ENCODE data around the gene CDHR3. TPM values are rescaled to one million over a fixed set of nuclear protein-coding genes. Genes with fewer than 3 reads are reported as not detected.
A peak's percentile ranks its signal among the peaks of the same experiment; 100 is the strongest.

CDHR3 gene
- total and polyA plus RNA-seq, 10 of the 15 experiments (the other 5 are each of a cell fraction or from before 2014, with no cell fraction given): 0.06 to 0.11 TPM; not detected in 8

DNA sequence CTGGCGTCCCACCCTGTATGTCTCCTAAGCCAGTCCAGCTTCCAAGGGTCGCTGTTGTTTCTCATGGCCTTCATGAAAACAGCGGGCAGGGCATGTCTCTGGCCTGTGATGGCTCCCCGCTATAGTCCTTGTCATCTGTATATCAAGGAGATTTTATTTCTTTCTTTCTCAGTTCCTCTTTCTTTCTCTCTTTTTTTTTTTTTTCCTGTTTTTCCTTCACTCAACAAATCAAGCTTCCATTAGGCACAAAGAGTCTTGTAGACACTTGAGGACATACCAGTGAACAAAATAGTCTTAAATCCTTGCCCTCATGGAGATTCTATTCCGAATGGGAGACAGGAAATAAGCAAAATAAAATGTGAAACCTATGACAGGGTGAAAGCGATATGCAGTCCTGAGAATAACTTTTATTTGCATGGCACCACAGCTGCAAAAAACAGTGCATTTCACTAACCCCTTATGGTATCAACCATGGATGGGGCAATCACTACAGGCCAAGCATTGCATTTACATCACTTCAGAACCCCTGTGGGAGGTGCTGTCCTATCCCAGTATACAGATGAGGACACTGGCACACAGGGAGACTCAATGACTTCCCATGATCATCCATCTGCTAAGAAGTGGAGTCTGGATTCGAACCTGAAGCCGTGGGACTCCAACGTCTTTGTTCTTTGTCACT, 98.4 kb downstream of the CDHR3 start (continued):
- 0 out of 2 replicates have a peak, but pooled peaks have one; percentile 32 for TF ChIP-seq NBN (IDR thresholded peaks at IDR 0.05)
- TF ChIP-seq, protein P1, sequence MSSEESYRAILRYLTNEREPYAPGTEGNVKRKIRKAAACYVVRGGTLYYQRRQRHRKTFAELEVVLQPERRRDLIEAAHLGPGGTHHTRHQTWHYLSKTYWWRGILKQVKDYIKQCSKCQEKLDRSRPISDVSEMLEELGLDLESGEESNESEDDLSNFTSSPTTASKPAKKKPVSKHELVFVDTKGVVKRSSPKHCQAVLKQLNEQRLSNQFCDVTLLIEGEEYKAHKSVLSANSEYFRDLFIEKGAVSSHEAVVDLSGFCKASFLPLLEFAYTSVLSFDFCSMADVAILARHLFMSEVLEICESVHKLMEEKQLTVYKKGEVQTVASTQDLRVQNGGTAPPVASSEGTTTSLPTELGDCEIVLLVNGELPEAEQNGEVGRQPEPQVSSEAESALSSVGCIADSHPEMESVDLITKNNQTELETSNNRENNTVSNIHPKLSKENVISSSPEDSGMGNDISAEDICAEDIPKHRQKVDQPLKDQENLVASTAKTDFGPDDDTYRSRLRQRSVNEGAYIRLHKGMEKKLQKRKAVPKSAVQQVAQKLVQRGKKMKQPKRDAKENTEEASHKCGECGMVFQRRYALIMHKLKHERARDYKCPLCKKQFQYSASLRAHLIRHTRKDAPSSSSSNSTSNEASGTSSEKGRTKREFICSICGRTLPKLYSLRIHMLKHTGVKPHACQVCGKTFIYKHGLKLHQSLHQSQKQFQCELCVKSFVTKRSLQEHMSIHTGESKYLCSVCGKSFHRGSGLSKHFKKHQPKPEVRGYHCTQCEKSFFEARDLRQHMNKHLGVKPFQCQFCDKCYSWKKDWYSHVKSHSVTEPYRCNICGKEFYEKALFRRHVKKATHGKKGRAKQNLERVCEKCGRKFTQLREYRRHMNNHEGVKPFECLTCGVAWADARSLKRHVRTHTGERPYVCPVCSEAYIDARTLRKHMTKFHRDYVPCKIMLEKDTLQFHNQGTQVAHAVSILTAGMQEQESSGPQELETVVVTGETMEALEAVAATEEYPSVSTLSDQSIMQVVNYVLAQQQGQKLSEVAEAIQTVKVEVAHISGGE (CRISPR knock-in tag; IDR thresholded peaks at IDR 0.05): no peak

DNA sequence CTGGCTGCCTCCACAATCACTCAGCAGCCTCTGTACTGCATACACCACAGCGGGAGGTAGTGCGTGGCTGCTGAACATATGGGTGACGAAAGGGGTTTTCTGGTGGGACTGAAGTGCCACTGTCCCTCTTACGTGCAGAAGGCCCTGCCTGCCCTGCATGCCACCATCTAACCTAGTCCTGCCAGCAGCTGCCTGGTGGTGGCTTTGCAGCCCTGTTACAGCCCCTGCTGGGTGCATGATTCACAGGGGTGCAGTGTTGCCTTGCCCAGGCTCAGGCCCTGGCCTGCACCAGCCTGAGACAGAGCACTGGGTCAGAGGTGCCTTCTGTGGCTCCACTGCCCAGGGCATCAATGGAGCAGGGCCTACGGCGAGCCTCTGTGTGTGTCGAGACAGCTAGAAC, 98.9 kb downstream of the CDHR3 start:
- no peaks in the 10 kb centered on the region for H3K36me3 ChIP-seq (ENCODE audit: control insufficient read depth in 2 of 2, insufficient read depth in 2 of 2, low read length in 1 of 2)
- H2AFZ ChIP-seq (ENCODE audit: control insufficient read depth, low read depth, low read length): peak overlapping the region; percentile 55
- BruUV-seq (replicated peaks): no TSS peak
- no peak for DNase-seq (ENCODE audit: low read depth, low spot score)
- ChIA-PET SMC1A (ENCODE audit: uncharacterized antibody, unreplicated experiment) (interaction anchor here (0.6 to 8.8 kb wide), 3 partner anchors 11 to 92 kb away, joined by 7 to 223 read pairs (median 164); no protein-coding TSS in a partner anchor), RAD21 (ENCODE audit: unreplicated experiment) (interaction anchor here (1.1 to 6.0 kb wide), 3 partner anchors 12 to 88 kb away, joined by 3 to 118 read pairs (median 4); no protein-coding TSS in a partner anchor), CTCF (interaction anchor here (0.6 to 9.2 kb wide), 3 partner anchors 10 to 494 kb away, joined by 3 to 288 read pairs (median 11); no protein-coding TSS in a partner anchor), POLR2A (interaction anchor here (0.6 to 6.2 kb wide), 6 partner anchors 10 to 307 kb away, joined by 3 to 47 read pairs (median 3); partner anchors contain the start of gene SYPL1)
- no peaks in the 10 kb centered on the region for H3K27me3 ChIP-seq (replicated peaks in 1 of 2; ENCODE audit: control insufficient read depth in 2 of 2, insufficient read depth in 2 of 2, low read length in 1 of 2)
- 63% methylated on average over 7 of the region's 7 CpGs for WGBS (ENCODE audit: insufficient coverage, insufficient replicate concordance, low lambda C conversion rate, missing lambda C conversion rate)
- H3K4me2 ChIP-seq (ENCODE audit: control insufficient read depth, insufficient read depth): peak overlapping the region; percentile 86
- H3K9me3 ChIP-seq (replicated peaks; ENCODE audit: control insufficient read depth, insufficient read depth, low read length): peaks cover 18% of the 10 kb centered on the region; the same call in 2 of the 3 replicates
- peak overlapping the region; percentile 27; the same call in 1 of the 2 replicates for H3K4me3 ChIP-seq
- H3K9ac ChIP-seq (ENCODE audit: control insufficient read depth, insufficient read depth, low read length): peak overlapping the region; percentile 49
- H3K27ac ChIP-seq (ENCODE audit: control insufficient read depth, insufficient read depth): peak overlapping the region; percentile 91
- no peak for FAIRE-seq
- in situ Hi-C loops (cut with MboI): no loop called here
- H3K4me1 ChIP-seq (ENCODE audit: control insufficient read depth, insufficient read depth, low read length): peaks cover 74% of the 10 kb centered on the region
- H3K79me2 ChIP-seq (ENCODE audit: control insufficient read depth, insufficient read depth, low read length): no peaks in the 10 kb centered on the region
- intact Hi-C loops (cut with micrococcal nuclease; ENCODE audit: unreplicated experiment): loop anchor here (1.0 kb wide), 1 partner anchor 9 kb away; no protein-coding TSS in a partner anchor
- H4K20me1 ChIP-seq (ENCODE audit: control insufficient read depth, insufficient read depth): no peaks in the 10 kb centered on the region
- peak; percentile 7 for ATAC-seq
- peak; percentile 22 for TF ChIP-seq HDAC6 (IDR thresholded peaks at IDR 0.05; ENCODE audit: unreplicated experiment)
- TF ChIP-seq CEBPB (IDR thresholded peaks at IDR 0.05; ENCODE audit: borderline replicate concordance in 1 of 2, low read depth in 2 of 2, low read length in 2 of 2): no peak
- no peak for TF ChIP-seq SIN3A (IDR thresholded peaks at IDR 0.05; ENCODE audit: low read depth, low read length)
- no peak for TF ChIP-seq FOS (IDR thresholded peaks at IDR 0.05; ENCODE audit: borderline replicate concordance, extremely low read depth, insufficient read length)
- no peak for TF ChIP-seq CREB1 (IDR thresholded peaks at IDR 0.05; ENCODE audit: low read depth)
- 0 out of 2 replicates have a peak, but pooled peaks have one; percentile 21 for TF ChIP-seq SMAD5 (IDR thresholded peaks at IDR 0.05; ENCODE audit: low read depth)
- TF ChIP-seq CHD2 (IDR thresholded peaks at IDR 0.05; ENCODE audit: borderline replicate concordance, low read depth, low read length): no peak
- TF ChIP-seq ASH2L (IDR thresholded peaks at IDR 0.05; ENCODE audit: borderline replicate concordance, low read depth): no peak
- TF ChIP-seq TARDBP (IDR thresholded peaks at IDR 0.05; ENCODE audit: borderline replicate concordance): no peak
- no peak for TF ChIP-seq WRNIP1 (IDR thresholded peaks at IDR 0.05; ENCODE audit: borderline replicate concordance, low read depth, low read length)
- TF ChIP-seq FOXK2 (IDR thresholded peaks at IDR 0.05): no peak
- TF ChIP-seq SP1 (IDR thresholded peaks at IDR 0.05; ENCODE audit: low read depth, low read length): no peak
- TF ChIP-seq, protein P2, sequence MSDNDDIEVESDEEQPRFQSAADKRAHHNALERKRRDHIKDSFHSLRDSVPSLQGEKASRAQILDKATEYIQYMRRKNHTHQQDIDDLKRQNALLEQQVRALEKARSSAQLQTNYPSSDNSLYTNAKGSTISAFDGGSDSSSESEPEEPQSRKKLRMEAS (IDR thresholded peaks at IDR 0.05; ENCODE audit: low read depth, low read length): 0 out of 2 replicates have a peak, but pooled peaks have one; percentile 2

All from GM12878 (cell line).